ENCODE results near the gene MAP2K1. TPM values are rescaled to one million over a fixed set of nuclear protein-coding genes. Genes with fewer than 3 reads are reported as not detected.
"Not testable (repeated sequence)": the region's sequence is repeated elsewhere in the genome, so short reads cannot be mapped to it uniquely, and the experiment has no call there.

MAP2K1 gene
- 25.1 and 33.5 TPM in 2 replicates for total RNA-seq

- peak; percentile 97 to 98 for DNase-seq (ENCODE audit: low read depth in 2 of 2)
These were observed at the start of gene MAP2K1 for GRCh38 chr15:66386204-66387123. Gene MAP2K1, plus strand, starts transcription at chr15:66386912. Its CDS starts 436 bp downstream, at chr15:66387348.

DNA sequence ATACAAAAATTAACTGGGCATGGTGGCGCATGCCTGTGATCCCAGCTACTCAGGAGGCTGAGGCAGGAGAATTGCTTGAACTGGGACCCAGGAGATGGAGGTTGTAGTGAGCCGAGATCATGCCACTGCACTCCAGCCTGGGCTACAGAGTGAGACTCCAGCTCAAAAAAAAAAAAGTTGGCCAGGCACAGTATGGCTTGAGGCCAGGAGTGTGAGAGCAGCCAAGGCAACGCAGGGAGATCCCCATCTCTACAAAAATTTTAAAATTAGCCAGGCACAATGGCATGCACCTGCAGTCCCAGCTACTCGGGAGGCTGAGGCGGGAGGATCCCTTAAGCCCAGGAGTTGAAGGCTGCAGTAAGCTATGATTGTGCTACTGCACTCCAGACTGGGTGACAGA is 38.2 kb upstream of the MAP2K1 start:
- DNase-seq (ENCODE audit: low read depth in 2 of 2) = not testable (repeated sequence)

GRCh38 chr15:66356077-66356358 is 30.7 kb upstream of the MAP2K1 start:
- DNase-seq (ENCODE audit: low read depth in 2 of 2) = no peak

DNA sequence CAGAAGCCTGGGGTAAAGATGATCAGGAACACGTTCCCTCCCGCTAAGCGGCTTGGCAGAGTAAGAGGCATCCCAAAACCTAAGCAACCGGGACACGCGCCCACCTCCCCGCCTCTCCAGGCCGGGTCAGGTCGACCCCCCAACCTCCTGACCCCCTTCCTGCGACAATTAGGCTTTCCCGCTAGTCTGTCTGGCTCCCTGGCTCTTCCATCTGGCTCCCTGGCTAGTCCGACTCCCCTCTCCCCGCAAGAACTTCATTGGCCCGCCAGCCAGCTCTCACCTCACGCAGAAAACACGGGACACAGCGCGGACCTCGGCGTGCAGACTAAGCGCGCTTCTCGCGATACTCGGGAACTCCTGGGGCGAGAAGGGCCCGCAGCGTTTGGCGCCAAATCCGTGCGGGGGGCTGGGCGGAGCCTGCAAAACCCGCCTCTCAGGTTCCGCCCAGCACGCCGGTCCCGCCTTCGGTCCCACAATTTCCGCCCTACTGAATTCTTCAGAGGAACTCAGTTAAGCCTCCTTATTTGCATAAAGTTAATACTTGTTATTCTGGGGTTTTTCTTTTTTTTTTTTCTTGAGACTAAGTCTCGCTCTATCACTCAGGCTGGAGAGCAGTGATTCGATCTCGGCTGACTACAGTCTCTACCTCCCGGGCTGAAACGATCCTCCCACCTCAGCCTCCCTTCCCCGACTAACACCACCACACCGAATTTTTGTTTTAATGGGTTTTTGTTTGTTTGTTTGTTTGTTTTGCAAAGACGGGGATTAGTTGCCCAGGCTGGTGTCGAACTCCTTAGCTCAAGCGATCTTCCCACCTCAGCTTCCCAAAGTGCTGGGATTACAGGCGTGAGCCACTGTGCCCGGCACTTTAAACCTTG is 30.1 kb upstream of the MAP2K1 start, which contains the start of gene TIPIN:
TSS of gene TIPIN (minus strand) at position 327 of the 878 bp plus-strand sequence. CDS start 3,738 bp downstream, outside the sequence.
- peak; percentile 95 to 98 for DNase-seq (ENCODE audit: low read depth in 2 of 2)

DNA sequence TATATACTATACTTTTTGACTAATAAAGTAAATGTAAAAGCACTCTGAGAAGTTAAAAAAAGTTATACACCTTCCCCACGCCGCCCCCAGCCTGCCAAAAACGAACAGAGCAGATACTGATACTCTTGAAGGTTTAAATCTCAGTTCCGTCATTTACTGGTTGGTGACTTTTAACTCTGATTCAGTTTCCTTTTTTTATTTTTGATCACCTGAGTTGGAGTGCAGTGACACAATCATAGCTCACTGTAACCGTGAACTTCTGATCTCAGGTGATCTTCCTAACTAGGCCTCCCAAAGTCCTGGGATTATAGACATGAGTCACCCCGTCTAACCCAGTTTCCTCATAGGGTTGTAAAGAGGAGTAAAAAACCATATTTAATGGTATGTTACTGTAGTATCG is 27.0 kb upstream of the MAP2K1 start:
- no peak for DNase-seq (ENCODE audit: low read depth in 2 of 2)

GRCh38 chr15:66361745-66362460 is 24.8 kb upstream of the MAP2K1 start:
- DNase-seq (ENCODE audit: low read depth in 2 of 2) = not testable (repeated sequence)

DNA sequence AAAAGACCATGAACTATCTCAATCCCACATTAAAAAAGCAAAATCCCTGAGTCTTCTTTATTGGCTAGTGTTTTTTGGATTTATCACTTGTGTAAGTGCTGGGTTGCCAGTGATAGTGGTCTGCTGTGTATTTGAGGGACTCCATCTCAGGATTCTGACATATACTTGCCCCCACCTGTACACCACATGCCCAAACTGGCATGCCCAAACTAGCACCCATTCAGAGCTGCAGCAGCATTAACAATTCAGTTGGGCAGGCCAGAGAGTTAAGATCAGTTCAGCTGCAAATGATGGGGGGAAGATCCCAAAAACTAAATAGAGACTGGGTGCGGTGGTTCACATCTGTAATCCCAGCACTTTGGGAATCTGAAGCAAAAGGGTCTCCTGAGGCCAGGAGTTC is 23.9 kb upstream of the MAP2K1 start:
- DNase-seq (ENCODE audit: low read depth in 2 of 2) = no peak

DNA sequence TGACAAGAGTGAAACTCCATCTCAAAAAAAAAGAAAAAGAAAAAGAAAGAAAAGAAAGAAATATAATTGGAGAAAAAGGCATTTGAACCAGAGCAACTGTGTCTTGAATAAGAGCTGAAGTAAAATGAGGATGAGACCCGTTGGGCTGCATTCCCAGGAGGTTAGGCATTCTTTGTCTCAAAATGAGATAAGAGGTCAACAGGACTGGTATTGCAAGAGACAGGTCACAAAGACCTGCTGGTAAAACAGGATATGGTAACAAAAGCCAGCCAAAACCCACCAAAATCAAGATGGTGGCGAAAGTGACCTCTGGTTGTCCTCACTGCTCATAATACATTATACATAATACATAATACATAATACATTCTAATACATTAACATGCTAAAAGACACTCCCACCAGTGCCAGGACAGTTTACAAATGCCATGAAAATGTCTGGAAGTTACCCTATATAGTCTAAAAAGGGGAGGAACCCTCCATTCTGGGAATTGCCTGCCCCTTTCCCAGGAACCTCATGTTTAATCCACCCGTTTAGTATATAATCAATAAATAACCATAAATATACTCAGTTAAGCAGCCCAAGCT is 21.7 kb upstream of the MAP2K1 start:
- no peak for DNase-seq (ENCODE audit: low read depth in 2 of 2)

- DNase-seq (ENCODE audit: low read depth in 2 of 2) = peak; percentile 79 to 85
These were observed 16.7 kb upstream of the MAP2K1 start for GRCh38 chr15:66369773-66370651.

- DNase-seq (ENCODE audit: low read depth in 2 of 2) = no peak
These were observed 12.5 kb upstream of the MAP2K1 start for GRCh38 chr15:66374179-66374578.

DNA sequence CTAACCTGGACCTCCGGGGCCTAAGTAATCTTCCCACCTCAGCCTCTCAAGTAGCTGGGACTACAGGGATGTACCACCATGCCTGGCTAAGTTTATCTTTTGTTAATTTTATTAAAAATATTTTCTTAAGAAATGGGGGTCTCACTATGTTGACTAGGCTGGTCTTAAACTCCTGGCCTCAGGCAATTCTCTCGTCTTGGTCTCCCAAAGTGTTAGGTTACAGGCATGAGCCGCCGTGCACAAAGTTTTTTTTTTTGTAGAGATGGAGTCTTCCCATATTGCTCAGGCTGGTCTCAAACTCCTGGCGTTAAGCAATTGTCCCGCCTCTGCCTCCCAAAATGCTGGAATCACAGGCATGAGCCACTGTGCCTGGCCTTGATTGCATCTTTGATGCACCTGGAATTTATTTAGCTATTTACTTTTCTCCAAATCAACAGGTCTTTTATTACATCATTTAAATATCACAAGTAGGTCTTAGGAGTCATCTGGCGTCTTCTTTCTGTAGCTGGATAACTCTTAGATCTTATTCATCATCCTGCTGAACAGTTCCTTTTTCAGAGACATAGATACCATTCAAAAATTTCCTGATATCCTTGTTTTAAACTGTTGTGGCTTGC is 7.8 kb upstream of the MAP2K1 start:
- DNase-seq (ENCODE audit: low read depth in 2 of 2) = no peak

DNA sequence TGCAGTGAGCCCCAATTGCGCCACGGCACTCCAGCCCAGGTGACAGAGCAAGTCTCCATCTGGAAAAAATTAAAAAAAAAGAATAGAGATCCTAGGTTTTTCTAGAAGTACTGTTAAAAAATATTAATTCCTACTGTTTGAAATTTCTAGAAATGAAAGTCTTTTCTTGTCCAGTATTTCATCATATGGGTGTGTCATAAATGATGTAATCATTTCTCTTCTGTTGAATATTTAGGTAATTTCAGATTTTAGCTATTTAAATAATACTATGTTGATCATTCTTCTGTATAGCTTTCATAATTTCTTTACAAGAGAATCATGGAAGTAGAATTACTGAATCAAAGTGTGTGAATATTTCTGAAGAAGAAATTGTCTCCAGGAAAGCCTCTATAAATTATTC is 5.3 kb upstream of the MAP2K1 start:
- DNase-seq (ENCODE audit: low read depth in 2 of 2) = not testable (repeated sequence)

GRCh38 chr15:66387163-66388042 is 691 bp downstream of the MAP2K1 start:
- DNase-seq (ENCODE audit: low read depth in 2 of 2) = peak; percentile 77 to 83

- no peak for DNase-seq (ENCODE audit: low read depth in 2 of 2)
These were observed 1.3 kb downstream of the MAP2K1 start for GRCh38 chr15:66388043-66388363.

GRCh38 chr15:66388576-66388975 is 1.9 kb downstream of the MAP2K1 start:
- no peak for DNase-seq (ENCODE audit: low read depth in 2 of 2)

DNA sequence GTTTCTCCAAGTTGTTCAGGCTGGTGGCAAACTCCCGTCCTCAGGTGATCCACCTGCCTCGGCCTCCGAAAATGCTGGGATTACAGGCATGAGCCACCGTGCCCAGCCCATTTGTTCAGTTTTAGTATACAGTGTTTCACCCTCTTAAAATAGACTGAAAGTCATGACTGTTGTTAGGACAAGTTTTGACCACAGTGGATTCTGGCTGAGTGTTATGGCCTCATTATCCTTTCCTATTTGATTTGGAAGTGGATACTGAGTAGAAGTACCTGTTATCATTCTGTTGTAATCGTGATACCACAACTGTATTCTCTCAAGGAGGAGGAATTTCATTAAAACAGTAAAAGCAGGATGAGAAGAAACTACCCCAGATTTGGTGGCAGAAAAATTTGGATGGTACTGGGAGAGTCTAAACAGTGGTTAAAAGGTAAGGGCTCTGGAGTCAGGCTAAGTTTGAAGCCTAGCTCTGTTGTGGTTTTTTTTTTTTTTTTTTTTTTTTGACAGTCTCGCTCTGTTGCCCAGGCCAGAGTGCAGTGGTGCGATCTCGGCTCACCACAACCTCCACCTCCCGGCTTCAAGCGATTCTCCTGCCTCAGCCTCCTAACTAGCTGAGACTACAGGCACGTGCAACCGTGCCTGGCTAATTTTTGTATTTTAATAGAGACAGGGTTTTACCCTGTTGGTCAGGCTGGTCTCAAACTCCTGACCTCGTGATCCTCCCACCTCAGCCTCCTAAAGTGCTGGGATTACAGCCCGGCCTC is 2.6 kb downstream of the MAP2K1 start:
- no peak for DNase-seq (ENCODE audit: low read depth in 2 of 2)

GRCh38 chr15:66389859-66390381 is 3.2 kb downstream of the MAP2K1 start:
- DNase-seq (ENCODE audit: low read depth in 2 of 2) = peak in 1 of 2 donors; percentile 42

DNA sequence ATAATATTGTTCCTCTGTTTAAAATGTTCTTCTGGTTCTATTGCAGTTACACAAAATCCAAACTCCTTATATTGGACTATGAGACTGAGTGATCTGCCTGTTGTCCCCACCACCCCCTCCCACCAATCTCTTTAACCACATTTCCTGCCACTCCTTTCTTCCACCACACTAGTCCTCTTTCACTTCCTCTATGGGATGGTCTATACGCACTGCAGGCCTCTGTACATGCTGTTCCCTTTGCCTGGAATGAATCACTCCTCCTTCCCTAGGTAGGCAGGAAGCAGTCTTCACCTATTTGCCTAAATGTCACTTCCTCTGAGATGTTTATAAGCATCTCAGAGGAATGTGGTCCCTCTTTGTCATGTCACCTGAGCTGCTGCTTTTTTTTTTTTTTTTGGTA is 4.0 kb downstream of the MAP2K1 start:
- peak in 1 of 2 donors; percentile 25 for DNase-seq (ENCODE audit: low read depth in 2 of 2)
